HepG2 (cell line): ENCODE measurements around the gene NLRC3. TPM values are rescaled to one million over a fixed set of nuclear protein-coding genes. Genes with fewer than 3 reads are reported as not detected.

Experiments used
- ARID5B ChIP-seq: IDR thresholded peaks from 2 replicates; pipeline ENCODE4 v1.4.0; 2020; ENCODE audit warnings: mild to moderate bottlenecking, missing genetic modification reagents
- HNRNPLL ChIP-seq: fragments of 200-400 bp; formaldehyde crosslinking; IDR thresholded peaks from 2 replicates; pipeline ENCODE4 v1.6.1; 2017; ENCODE audit warnings: mild to moderate bottlenecking, low read depth, low read length; ENCODE audit not compliant: poor library complexity, severe bottlenecking
- HOMEZ ChIP-seq: IDR thresholded peaks from 2 replicates; pipeline ENCODE4 v1.6.1; 2016; ENCODE audit warnings: low read depth
- HOXA7 ChIP-seq: sonication (generic); formaldehyde crosslinking; IDR thresholded peaks from 2 replicates; pipeline ENCODE4 v1.8.1; 2022; ENCODE audit warnings: mild to moderate bottlenecking, missing genetic modification reagents, moderate library complexity
- NFYC ChIP-seq: IDR thresholded peaks from 2 replicates; pipeline ENCODE4 v1.6.1; 2016; ENCODE audit warnings: missing genetic modification reagents, missing compliant biosample characterization
- SP4 ChIP-seq: sonication (generic); formaldehyde crosslinking; IDR thresholded peaks from 2 replicates; pipeline ENCODE4 v1.8.1; 2023; ENCODE audit warnings: mild to moderate bottlenecking, missing genetic modification reagents
- TRAFD1 ChIP-seq: sonication (generic); formaldehyde crosslinking; IDR thresholded peaks from 2 replicates; pipeline ENCODE4 v1.5.1; 2020; ENCODE audit warnings: missing genetic modification reagents, mild to moderate bottlenecking, borderline replicate concordance
- ZMAT3 ChIP-seq: sonication (generic); formaldehyde crosslinking; conservative IDR thresholded peaks from 2 replicates; pipeline ENCODE4 v1.7.0; 2021; ENCODE audit warnings: missing genetic modification reagents
- ZNF136 ChIP-seq: sonication (generic); formaldehyde crosslinking; IDR thresholded peaks from 2 replicates; pipeline ENCODE4 v1.8.1; 2022; ENCODE audit warnings: low read depth, mild to moderate bottlenecking, moderate library complexity, missing genetic modification reagents
- ZNF446 ChIP-seq: sonication (generic); formaldehyde crosslinking; IDR thresholded peaks from 2 replicates; pipeline ENCODE4 v1.5.0; 2020; ENCODE audit warnings: mild to moderate bottlenecking, missing genetic modification reagents
- ZNF501 ChIP-seq: sonication (generic); formaldehyde crosslinking; IDR thresholded peaks from 2 replicates; pipeline ENCODE4 v1.5.1; 2020; ENCODE audit warnings: mild to moderate bottlenecking, moderate library complexity, missing genetic modification reagents
- ZNF510 ChIP-seq: sonication (generic); formaldehyde crosslinking; IDR thresholded peaks from 2 replicates; pipeline ENCODE4 v1.4.0; 2020; ENCODE audit warnings: low read depth, mild to moderate bottlenecking, missing genetic modification reagents
- ZNF530 ChIP-seq: sonication (generic); formaldehyde crosslinking; IDR thresholded peaks from 2 replicates; pipeline ENCODE4 v1.5.0; 2020; ENCODE audit warnings: low read depth, mild to moderate bottlenecking, missing genetic modification reagents
- ZNF580 ChIP-seq: IDR thresholded peaks from 2 replicates; pipeline ENCODE4 v1.6.1; 2016; ENCODE audit warnings: low read depth, borderline replicate concordance
- ZNF704 ChIP-seq: sonication (generic); formaldehyde crosslinking; IDR thresholded peaks from 2 replicates; pipeline ENCODE4 v1.8.1; 2023; ENCODE audit warnings: mild to moderate bottlenecking, inconsistent platforms, moderate library complexity, missing genetic modification reagents, borderline replicate concordance
- ZNF710 ChIP-seq: sonication (generic); formaldehyde crosslinking; IDR thresholded peaks from 2 replicates; pipeline ENCODE4 v1.5.0; 2020; ENCODE audit warnings: mild to moderate bottlenecking, missing genetic modification reagents, borderline replicate concordance
- polyA plus RNA-seq, 8 experiments: library from polyadenylated mRNA; depleted of rRNA in 3 of 8; stranded (reverse) in 7 of 8; unstranded in 1 of 8; fragments of >200 nt; fragmentation: Illumina TruSeq in 4 of 8; extraction: Trizol in 4 of 8; gene quantifications; 2 replicates each; pipeline versions ENCODE4 v1.2.1 to v1.2.3, GENCODE V29; 2011 to 2016; ENCODE audit warnings: low read depth in 4 of 8, missing spikeins in 1 of 8, mixed read lengths in 1 of 8; ENCODE audit not compliant: insufficient read depth in 1 of 8
- total RNA-seq, 5 experiments: library from RNA; depleted of rRNA; stranded (reverse); fragments of >200 nt; fragmentation: Illumina TruSeq; extraction: Trizol; gene quantifications; 2 replicates each; pipeline ENCODE4 v1.2.3, GENCODE V29; 2016; ENCODE audit warnings: low read depth in 1 of 5

NLRC3 gene
- total and polyA plus RNA-seq, 2 of the 13 experiments (the other 11 are each of a cell fraction or from before 2014, with no cell fraction given): not detected

- TF ChIP-seq ZNF580 (CRISPR knock-in tag) (peak; percentile 41; the same call in 1 of the 2 replicates), ZMAT3 (CRISPR knock-in tag) (0 out of 2 replicates have a peak, but pooled peaks have one; percentile 23), ZNF446 (CRISPR knock-in tag) (no peak), ZNF510 (CRISPR knock-in tag) (no peak), SP4 (CRISPR knock-in tag) (no peak; the same call in 1 of the 2 replicates), ARID5B (CRISPR knock-in tag) (no peak; the same call in 1 of the 2 replicates), ZNF530 (CRISPR knock-in tag) (no peak), ZNF501 (no peak), HOXA7 (CRISPR knock-in tag) (no peak), ZNF704 (0 out of 2 replicates have a peak, but pooled peaks have one; percentile 18), NFYC (no peak), ZNF136 (no peak), HNRNPLL (peak; percentile 59), TRAFD1 (CRISPR knock-in tag) (no peak), ZNF710 (peak; percentile 61; the same call in 1 of the 2 replicates), HOMEZ (CRISPR knock-in tag) (no peak)
Measured at GRCh38 chr16:3611146-3611975, 34.2 kb upstream of the NLRC3 start, which contains the start of gene SLX4 (continued).
